ENCODE data around the gene ORAI3. TPM values are rescaled to one million over a fixed set of nuclear protein-coding genes. Genes with fewer than 3 reads are reported as not detected.

Gene ORAI3
- total RNA-seq, 1 donor from 2014 or later = 27.0 TPM

GRCh38 chr16:30977502-30977901 lies 28.6 kb downstream of the ORAI3 start:
- no peak for DNase-seq (ENCODE audit: extremely low spot score in 2 of 2)
- TF ChIP-seq POLR2A (IDR thresholded peaks at IDR 0.05) (no peak), POLR2AphosphoS5 (IDR thresholded peaks at IDR 0.05; ENCODE audit: insufficient read depth in 1 of 2, low read depth in 1 of 2) (no peak), CTCF (IDR thresholded peaks at IDR 0.05) (no peak)
- H3K36me3 ChIP-seq = peaks cover 0 to 82% of the 10 kb centered on the region in 2 donors
- no peaks in the 10 kb centered on the region for H3K9me3 ChIP-seq
- intact Hi-C loops (cut with DNase I) = no loop called here
- no peak overlapping the region for H3K27ac ChIP-seq
- H3K27me3 ChIP-seq = no peaks in the 10 kb centered on the region
- H3K4me3 ChIP-seq = no peak overlapping the region
- H3K4me1 ChIP-seq = no peaks in the 10 kb centered on the region

GRCh38 chr16:30979170-30980022 lies 30.5 kb downstream of the ORAI3 start:
- Histone ChIP-seq H3K27me3 (no peaks in the 10 kb centered on the region), H3K36me3 (peaks cover 0 to 73% of the 10 kb centered on the region in 2 donors), H3K9me3 (no peaks in the 10 kb centered on the region), H3K27ac (no peak overlapping the region), H3K4me3 (no peak overlapping the region), H3K4me1 (no peaks in the 10 kb centered on the region)
- intact Hi-C loops (cut with DNase I) = loop anchor here (5.0 to 10.0 kb wide), 2 partner anchors 95 to 888 kb away; partner anchors contain the start of genes ZNF646 and ZNF668
- no peak for DNase-seq (ENCODE audit: extremely low spot score in 2 of 2)
- TF ChIP-seq POLR2A (IDR thresholded peaks at IDR 0.05) = no peak
- no peak for TF ChIP-seq POLR2AphosphoS5 (IDR thresholded peaks at IDR 0.05; ENCODE audit: insufficient read depth in 1 of 2, low read depth in 1 of 2)
- TF ChIP-seq CTCF (IDR thresholded peaks at IDR 0.05) = no peak

GRCh38 chr16:30980023-30980371 lies 31.1 kb downstream of the ORAI3 start:
- H3K4me3 ChIP-seq = no peak overlapping the region
- H3K4me1 ChIP-seq = peaks cover under 1% of the 10 kb centered on the region
- no peak for DNase-seq (ENCODE audit: extremely low spot score in 2 of 2)
- H3K27ac ChIP-seq = no peak overlapping the region
- H3K36me3 ChIP-seq = peaks cover 0 to 68% of the 10 kb centered on the region in 2 donors
- H3K9me3 ChIP-seq = no peaks in the 10 kb centered on the region
- TF ChIP-seq POLR2A (IDR thresholded peaks at IDR 0.05) = no peak
- TF ChIP-seq POLR2AphosphoS5 (IDR thresholded peaks at IDR 0.05; ENCODE audit: insufficient read depth in 1 of 2, low read depth in 1 of 2) = no peak
- TF ChIP-seq CTCF (IDR thresholded peaks at IDR 0.05) = no peak
- intact Hi-C loops (cut with DNase I) = loop anchor here (5.0 to 10.0 kb wide), 2 partner anchors 95 to 887 kb away; partner anchors contain the start of genes ZNF646 and ZNF668
- H3K27me3 ChIP-seq = no peaks in the 10 kb centered on the region

GRCh38 chr16:30980434-30980833 lies 31.6 kb downstream of the ORAI3 start:
- H3K4me1 ChIP-seq = peaks cover 5% of the 10 kb centered on the region
- H3K27ac ChIP-seq = no peak overlapping the region
- no peak for DNase-seq (ENCODE audit: extremely low spot score in 2 of 2)
- intact Hi-C loops (cut with DNase I) = loop anchor here (5.0 to 10.0 kb wide), 2 partner anchors 94 to 887 kb away; partner anchors contain the start of genes ZNF646 and ZNF668
- peaks cover 0 to 66% of the 10 kb centered on the region in 2 donors for H3K36me3 ChIP-seq
- no peaks in the 10 kb centered on the region for H3K27me3 ChIP-seq
- no peaks in the 10 kb centered on the region for H3K9me3 ChIP-seq
- no peak for TF ChIP-seq POLR2A (IDR thresholded peaks at IDR 0.05)
- TF ChIP-seq POLR2AphosphoS5 (IDR thresholded peaks at IDR 0.05; ENCODE audit: insufficient read depth in 1 of 2, low read depth in 1 of 2) = no peak
- no peak for TF ChIP-seq CTCF (IDR thresholded peaks at IDR 0.05)
- H3K4me3 ChIP-seq = no peak overlapping the region

GRCh38 chr16:30980959-30981358 lies 32.1 kb downstream of the ORAI3 start:
- intact Hi-C loops (cut with DNase I) = loop anchor here (5.0 to 10.0 kb wide), 2 partner anchors 94 to 886 kb away; partner anchors contain the start of genes ZNF646 and ZNF668
- peaks cover 10% of the 10 kb centered on the region for H3K4me1 ChIP-seq
- no peak for DNase-seq (ENCODE audit: extremely low spot score in 2 of 2)
- no peak overlapping the region for H3K4me3 ChIP-seq
- TF ChIP-seq POLR2AphosphoS5 (IDR thresholded peaks at IDR 0.05; ENCODE audit: insufficient read depth in 1 of 2, low read depth in 1 of 2) = no peak
- TF ChIP-seq POLR2A (IDR thresholded peaks at IDR 0.05) = no peak
- TF ChIP-seq CTCF (IDR thresholded peaks at IDR 0.05) = no peak
- H3K9me3 ChIP-seq = no peaks in the 10 kb centered on the region
- peaks cover 0 to 60% of the 10 kb centered on the region in 2 donors for H3K36me3 ChIP-seq
- no peak overlapping the region for H3K27ac ChIP-seq
- no peaks in the 10 kb centered on the region for H3K27me3 ChIP-seq

Measured in vagina (tissue), 2 donors.